Measurements from ENCODE around the gene TBCE.
"Not testable (repeated sequence)": the region's sequence is repeated elsewhere in the genome, so short reads cannot be mapped to it uniquely, and the experiment has no call there.

GRCh38 chr1:235385633-235386032 is 18.4 kb downstream of the TBCE start:
- not testable (repeated sequence) for TF ChIP-seq ZBTB33 (IDR thresholded peaks at IDR 0.05); CTCF (IDR thresholded peaks at IDR 0.05; ENCODE audit: low read depth, low read length, missing input control); YY1 (IDR thresholded peaks at IDR 0.05); HNF4G (IDR thresholded peaks at IDR 0.05); GABPA (IDR thresholded peaks at IDR 0.05 in 1 of 2, conservative IDR thresholded peaks at IDR 0.05 in 1 of 2); ATF3 (IDR thresholded peaks at IDR 0.05); RAD21 (IDR thresholded peaks at IDR 0.05); EGR1 (IDR thresholded peaks at IDR 0.05; ENCODE audit: low read depth in 2 of 2); RXRA (IDR thresholded peaks at IDR 0.05); TAF1 (conservative IDR thresholded peaks at IDR 0.05)
- TF ChIP-seq, protein P1, sequence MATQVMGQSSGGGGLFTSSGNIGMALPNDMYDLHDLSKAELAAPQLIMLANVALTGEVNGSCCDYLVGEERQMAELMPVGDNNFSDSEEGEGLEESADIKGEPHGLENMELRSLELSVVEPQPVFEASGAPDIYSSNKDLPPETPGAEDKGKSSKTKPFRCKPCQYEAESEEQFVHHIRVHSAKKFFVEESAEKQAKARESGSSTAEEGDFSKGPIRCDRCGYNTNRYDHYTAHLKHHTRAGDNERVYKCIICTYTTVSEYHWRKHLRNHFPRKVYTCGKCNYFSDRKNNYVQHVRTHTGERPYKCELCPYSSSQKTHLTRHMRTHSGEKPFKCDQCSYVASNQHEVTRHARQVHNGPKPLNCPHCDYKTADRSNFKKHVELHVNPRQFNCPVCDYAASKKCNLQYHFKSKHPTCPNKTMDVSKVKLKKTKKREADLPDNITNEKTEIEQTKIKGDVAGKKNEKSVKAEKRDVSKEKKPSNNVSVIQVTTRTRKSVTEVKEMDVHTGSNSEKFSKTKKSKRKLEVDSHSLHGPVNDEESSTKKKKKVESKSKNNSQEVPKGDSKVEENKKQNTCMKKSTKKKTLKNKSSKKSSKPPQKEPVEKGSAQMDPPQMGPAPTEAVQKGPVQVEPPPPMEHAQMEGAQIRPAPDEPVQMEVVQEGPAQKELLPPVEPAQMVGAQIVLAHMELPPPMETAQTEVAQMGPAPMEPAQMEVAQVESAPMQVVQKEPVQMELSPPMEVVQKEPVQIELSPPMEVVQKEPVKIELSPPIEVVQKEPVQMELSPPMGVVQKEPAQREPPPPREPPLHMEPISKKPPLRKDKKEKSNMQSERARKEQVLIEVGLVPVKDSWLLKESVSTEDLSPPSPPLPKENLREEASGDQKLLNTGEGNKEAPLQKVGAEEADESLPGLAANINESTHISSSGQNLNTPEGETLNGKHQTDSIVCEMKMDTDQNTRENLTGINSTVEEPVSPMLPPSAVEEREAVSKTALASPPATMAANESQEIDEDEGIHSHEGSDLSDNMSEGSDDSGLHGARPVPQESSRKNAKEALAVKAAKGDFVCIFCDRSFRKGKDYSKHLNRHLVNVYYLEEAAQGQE (IDR thresholded peaks at IDR 0.05) = not testable (repeated sequence)
- TF ChIP-seq, protein P2, sequence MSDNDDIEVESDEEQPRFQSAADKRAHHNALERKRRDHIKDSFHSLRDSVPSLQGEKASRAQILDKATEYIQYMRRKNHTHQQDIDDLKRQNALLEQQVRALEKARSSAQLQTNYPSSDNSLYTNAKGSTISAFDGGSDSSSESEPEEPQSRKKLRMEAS (IDR thresholded peaks at IDR 0.05) = not testable (repeated sequence)

All from liver (tissue), 3 donors.